ENCODE results near the gene NUTF2.

Gene NUTF2

GRCh38 chr16:67837811-67838210 is 8.9 kb upstream of the NUTF2 start:
- no peak for DNase-seq (ENCODE audit: low spot score)

GRCh38 chr16:67841198-67841815 is 5.4 kb upstream of the NUTF2 start:
- DNase-seq (ENCODE audit: low spot score) = no peak

- peak; percentile 97 for DNase-seq (ENCODE audit: low spot score)
Observed at GRCh38 chr16:67841816-67842508, 4.8 kb upstream of the NUTF2 start, which contains the start of gene THAP11. TSS of gene THAP11 (plus strand) at chr16:67842320. CDS start at chr16:67842555, 235 bp downstream.

GRCh38 chr16:67842509-67843342 is 4.0 kb upstream of the NUTF2 start:
- peak; percentile 77 for DNase-seq (ENCODE audit: low spot score)

- DNase-seq (ENCODE audit: low spot score) = no peak
Observed at GRCh38 chr16:67843343-67843765, 3.4 kb upstream of the NUTF2 start.

GRCh38 chr16:67844497-67844896 is 2.2 kb upstream of the NUTF2 start:
- DNase-seq (ENCODE audit: low spot score) = no peak

GRCh38 chr16:67845291-67846062 is 1.3 kb upstream of the NUTF2 start:
- DNase-seq (ENCODE audit: low spot score) = no peak

- DNase-seq (ENCODE audit: low spot score) = no peak
Observed at GRCh38 chr16:67846063-67846319, 742 bp upstream of the NUTF2 start.

- no peak for DNase-seq (ENCODE audit: low spot score)
Observed at GRCh38 chr16:67847064-67847861, 530 bp downstream of the NUTF2 start, which contains the start of gene CENPT. TSS of gene CENPT (minus strand) at chr16:67847693. CDS start at chr16:67833859, 13,834 bp downstream.

- DNase-seq (ENCODE audit: low spot score) = no peak
Observed at GRCh38 chr16:67848118-67848517, 1.4 kb downstream of the NUTF2 start.

GRCh38 chr16:67853670-67854069 is 6.9 kb downstream of the NUTF2 start:
- no peak for DNase-seq (ENCODE audit: low spot score)

- DNase-seq (ENCODE audit: low spot score) = no peak
Observed at GRCh38 chr16:67855789-67856188, 9.1 kb downstream of the NUTF2 start.

- DNase-seq (ENCODE audit: low spot score) = no peak
Observed at GRCh38 chr16:67856927-67857546, 10.3 kb downstream of the NUTF2 start.

GRCh38 chr16:67857547-67858233 is 11.0 kb downstream of the NUTF2 start:
- DNase-seq (ENCODE audit: low spot score) = no peak

GRCh38 chr16:67858500-67858899 is 11.8 kb downstream of the NUTF2 start:
- DNase-seq (ENCODE audit: low spot score) = no peak

GRCh38 chr16:67860589-67861398 is 14.1 kb downstream of the NUTF2 start:
- no peak for DNase-seq (ENCODE audit: low spot score)

GRCh38 chr16:67861877-67862276 is 15.1 kb downstream of the NUTF2 start:
- no peak for DNase-seq (ENCODE audit: low spot score)

- no peak for DNase-seq (ENCODE audit: low spot score)
Observed at GRCh38 chr16:67862623-67863583, 16.2 kb downstream of the NUTF2 start.

Measured in left forelimb (tissue), 1 donor.